GM12873 (cell line): ENCODE data around the gene CAPN13.

Source experiments
- TF ChIP-seq, protein P1 (sequence below): IDR thresholded peaks from 2 replicates; pipeline ENCODE4 v1.5.1; 2012; ENCODE audit warnings: low read depth, mild to moderate bottlenecking, moderate library complexity, low read length, control low read depth; ENCODE audit not compliant: insufficient read depth; ENCODE audit errors: missing control alignments

The CAPN13 gene

DNA sequence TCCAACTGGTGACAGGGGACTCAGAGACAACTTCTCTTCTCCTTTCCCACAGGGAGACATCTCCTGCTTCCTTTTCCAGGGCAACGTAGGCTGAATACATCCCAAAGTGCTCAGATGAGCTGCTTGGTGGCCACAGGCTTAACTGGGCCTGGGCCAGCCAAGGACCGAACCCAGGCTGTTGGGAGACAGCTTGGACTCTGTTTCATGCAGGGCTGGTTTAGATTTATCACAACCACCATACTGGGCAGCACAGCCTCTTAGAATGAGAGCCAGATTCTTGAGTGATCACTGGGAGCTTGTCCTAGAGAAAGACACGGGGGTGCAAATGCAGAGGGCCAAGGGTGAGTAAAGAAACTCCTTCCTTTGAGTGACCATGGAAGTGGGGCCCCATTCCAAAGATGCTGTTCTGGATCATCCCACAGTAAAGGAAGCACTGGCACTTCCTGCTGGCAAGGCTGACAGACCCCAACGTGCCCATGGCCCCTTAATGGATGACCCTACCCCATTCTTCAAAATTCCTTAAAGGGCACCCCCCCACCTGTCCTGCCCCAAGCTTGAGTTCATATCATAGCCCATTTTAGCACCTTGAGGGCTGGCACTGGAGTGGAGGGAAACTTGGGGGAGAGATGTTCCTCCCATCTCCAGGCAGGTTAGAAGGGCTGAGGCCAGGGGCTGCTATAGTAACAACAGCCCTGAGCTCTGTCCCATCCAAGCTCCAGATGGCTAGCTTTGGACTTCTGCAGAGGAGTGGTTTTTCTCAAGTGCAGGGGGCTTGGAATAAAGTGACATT, 84.1 kb downstream of the CAPN13 start:
- TF ChIP-seq, protein P1, sequence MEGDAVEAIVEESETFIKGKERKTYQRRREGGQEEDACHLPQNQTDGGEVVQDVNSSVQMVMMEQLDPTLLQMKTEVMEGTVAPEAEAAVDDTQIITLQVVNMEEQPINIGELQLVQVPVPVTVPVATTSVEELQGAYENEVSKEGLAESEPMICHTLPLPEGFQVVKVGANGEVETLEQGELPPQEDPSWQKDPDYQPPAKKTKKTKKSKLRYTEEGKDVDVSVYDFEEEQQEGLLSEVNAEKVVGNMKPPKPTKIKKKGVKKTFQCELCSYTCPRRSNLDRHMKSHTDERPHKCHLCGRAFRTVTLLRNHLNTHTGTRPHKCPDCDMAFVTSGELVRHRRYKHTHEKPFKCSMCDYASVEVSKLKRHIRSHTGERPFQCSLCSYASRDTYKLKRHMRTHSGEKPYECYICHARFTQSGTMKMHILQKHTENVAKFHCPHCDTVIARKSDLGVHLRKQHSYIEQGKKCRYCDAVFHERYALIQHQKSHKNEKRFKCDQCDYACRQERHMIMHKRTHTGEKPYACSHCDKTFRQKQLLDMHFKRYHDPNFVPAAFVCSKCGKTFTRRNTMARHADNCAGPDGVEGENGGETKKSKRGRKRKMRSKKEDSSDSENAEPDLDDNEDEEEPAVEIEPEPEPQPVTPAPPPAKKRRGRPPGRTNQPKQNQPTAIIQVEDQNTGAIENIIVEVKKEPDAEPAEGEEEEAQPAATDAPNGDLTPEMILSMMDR = no peak

DNA sequence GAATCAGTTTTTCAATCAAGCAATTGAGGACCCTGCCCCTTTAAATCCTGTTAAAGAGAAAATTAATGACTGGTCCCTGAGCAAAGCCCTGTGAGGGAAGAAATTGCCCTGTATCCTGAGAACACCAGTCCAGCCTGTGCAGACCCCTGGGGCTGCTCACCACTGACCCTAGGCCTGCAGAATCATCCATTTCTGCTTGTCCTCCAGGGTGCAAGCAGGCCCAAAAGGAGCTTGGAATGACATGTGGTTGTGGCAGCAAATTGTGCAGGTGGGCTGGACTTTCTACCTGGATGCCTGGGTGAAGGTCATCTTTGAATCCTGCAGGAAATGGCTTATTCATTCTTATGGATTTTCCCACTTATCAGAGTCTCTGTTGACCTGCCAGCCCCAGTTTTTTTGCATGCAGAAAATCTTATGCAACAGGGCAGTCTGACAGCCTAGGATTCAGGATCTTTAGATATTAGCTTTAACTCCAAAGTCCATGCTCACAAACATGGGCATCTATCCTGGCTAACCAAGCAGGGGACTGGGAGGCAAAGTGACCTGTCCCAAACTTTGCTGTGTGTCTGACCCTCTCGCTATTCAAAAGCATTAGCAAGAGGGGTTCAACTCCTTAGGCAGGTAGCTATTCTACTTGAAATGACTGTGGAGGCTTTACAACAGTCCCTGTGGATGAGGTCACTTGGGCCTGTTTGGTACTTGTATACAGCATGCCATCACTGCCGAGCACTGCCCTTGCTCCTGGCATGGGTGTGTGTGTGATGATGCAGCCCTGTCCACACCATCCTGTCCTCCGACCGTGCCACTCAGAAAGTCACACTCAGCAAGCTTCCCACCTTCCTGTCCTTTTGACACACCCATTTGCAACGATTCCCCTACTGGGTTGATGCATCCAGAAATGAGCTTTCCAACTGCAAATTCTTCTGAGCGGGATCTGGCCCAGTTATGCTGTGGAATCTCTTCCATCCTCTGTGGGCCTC, 85.3 kb downstream of the CAPN13 start:
- TF ChIP-seq, protein P1 = no peak

DNA sequence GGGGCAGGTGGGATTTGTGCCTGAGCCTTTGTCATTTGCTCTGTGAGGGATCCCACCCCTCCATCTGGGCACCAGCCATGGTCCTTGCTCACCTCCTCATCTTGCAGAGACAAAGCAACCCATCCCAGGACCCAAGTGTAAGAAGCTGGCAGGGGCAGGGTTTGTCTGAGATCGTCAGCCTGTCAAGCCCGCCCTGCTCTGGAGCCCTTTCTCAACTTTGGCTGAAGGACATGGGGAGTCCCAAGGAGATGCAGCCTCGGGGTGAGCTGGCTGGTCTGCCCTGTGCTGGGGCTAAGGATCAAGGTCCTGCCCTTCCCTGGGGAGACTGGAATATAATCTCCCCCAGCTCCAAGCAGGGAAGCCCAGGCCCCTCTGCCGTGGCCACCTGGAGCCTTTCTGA, 86.0 kb downstream of the CAPN13 start:
- TF ChIP-seq, protein P1 = no peak

DNA sequence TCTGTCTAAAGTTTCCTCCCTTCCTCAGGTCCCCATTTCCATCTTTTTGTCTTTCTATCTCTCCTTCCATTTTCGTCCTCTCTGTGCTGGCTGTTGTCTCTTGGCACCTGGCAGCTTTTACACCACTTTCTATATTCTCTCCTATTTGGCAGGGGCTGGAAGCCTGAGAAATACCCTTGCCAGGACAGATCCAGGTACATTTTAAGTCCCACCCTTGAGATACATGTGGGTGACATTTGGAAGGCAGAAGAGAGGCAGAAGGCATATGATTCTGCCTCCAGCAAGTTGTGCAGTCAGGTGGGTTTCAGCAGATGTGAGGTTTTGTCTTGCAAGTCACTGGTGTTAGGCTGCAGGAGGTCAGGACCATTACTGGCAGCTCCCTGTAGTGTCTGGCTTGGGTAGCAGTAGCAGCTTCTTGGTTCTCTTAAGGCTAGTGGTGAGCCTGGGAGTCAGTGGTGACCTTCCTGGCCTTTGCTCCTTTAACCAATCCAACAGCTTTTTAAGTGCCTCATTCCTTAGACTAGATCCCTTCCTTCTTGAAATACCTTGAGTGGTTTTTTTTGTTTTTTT, 90.1 kb downstream of the CAPN13 start:
- TF ChIP-seq, protein P1 = no peak

DNA sequence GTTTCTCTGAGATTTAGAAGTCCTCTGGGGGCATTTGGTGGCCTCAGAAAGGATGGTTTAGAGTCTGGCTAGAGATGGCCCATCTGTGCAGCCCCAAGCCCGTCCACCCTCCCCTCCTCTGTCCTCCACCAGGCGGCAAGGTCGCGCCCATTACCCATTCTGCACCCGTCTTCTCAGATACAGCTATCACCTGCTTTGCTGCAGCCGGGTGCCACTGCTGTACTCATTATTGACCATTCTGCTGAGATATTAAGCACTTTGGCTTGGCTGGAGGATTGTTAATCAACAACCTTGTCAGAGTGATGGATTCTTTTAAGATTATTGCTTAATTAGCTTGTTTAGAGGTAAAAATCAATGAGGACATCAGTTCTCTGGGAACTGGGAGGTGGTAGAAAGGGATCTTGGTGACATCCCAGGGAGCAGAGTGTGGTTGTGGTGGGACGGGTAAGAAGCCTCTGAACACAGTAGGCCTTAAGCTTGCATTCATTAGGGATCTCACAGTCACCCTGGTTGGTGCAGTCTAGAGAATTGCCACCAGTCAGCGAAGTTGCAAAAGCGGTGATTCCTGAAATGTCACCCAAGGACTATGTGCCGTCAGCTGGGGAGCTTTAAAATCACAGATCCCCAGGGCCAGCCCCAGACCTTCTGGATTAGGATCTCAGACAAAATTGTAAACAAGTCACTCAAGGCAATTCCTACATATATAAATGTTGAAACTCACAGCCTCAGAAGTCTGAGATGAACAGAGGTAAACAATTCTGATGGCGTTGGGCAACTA, 90.9 kb downstream of the CAPN13 start:
- TF ChIP-seq, protein P1 = no peak

DNA sequence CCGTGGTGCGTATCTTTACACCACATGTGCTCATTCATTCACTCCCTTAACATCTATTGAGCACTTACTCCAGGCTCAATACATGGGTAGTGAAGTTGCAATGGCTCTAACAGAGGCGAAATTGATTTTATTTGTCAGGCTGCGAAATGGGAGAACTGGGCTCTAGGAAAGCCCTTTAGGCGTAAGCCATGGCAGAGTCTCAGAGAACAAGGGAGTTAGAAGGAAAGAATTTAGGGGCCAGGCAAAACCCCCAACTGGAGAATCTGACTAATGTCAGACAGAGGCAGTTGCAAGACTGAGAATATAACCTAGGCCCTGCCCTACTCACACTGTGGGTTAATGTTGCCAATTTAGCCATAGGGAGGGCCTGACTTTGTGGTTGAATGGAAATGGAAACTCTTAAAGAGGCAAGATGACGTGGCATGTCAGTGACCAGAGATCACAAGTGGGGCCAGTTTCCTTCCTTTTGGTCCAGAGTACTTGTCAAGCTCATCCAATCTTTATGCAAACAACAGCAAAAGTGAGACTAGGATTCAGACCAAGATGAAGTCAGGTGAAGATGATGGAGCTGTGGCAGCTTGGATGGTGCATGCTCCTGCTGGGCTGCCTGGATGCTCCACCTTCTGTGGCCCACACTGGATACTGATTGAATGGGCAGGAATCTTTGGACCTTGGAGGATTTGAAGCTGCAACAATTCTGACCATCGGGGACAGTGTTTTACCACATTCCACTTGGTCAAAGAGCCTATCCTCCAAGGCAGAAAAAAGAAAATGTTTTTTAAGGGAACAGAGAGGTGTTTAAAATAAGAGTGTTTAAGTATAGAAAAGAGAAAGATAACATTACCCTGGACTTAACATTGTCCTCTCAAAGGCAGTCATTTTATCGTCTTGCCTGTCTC, 92.2 kb downstream of the CAPN13 start:
- TF ChIP-seq, protein P1 = no peak
